LNCAP (cell line): ENCODE data around the gene ZNF225.

Experiments
- TF ChIP-seq, protein P1 (sequence below): fragments of 450-650 bp; IDR thresholded peaks from 2 replicates; pipeline ENCODE4 v1.5.1; 2017; ENCODE audit warnings: mild to moderate bottlenecking

The ZNF225 gene

GRCh38 chr19:44141191-44142058, 28.2 kb downstream of the ZNF225 start, which contains the start of gene ZNF234:
ZNF234 (plus strand) TSS chr19:44141554; CDS start chr19:44144633, 3,079 bp downstream.
- TF ChIP-seq, protein P1, sequence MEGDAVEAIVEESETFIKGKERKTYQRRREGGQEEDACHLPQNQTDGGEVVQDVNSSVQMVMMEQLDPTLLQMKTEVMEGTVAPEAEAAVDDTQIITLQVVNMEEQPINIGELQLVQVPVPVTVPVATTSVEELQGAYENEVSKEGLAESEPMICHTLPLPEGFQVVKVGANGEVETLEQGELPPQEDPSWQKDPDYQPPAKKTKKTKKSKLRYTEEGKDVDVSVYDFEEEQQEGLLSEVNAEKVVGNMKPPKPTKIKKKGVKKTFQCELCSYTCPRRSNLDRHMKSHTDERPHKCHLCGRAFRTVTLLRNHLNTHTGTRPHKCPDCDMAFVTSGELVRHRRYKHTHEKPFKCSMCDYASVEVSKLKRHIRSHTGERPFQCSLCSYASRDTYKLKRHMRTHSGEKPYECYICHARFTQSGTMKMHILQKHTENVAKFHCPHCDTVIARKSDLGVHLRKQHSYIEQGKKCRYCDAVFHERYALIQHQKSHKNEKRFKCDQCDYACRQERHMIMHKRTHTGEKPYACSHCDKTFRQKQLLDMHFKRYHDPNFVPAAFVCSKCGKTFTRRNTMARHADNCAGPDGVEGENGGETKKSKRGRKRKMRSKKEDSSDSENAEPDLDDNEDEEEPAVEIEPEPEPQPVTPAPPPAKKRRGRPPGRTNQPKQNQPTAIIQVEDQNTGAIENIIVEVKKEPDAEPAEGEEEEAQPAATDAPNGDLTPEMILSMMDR = no peak

- TF ChIP-seq, protein P1 = no peak
These were observed 28.8 kb downstream of the ZNF225 start for GRCh38 chr19:44142059-44142433.

GRCh38 chr19:44149776-44150175, 36.6 kb downstream of the ZNF225 start:
- TF ChIP-seq, protein P1 = no peak

DNA sequence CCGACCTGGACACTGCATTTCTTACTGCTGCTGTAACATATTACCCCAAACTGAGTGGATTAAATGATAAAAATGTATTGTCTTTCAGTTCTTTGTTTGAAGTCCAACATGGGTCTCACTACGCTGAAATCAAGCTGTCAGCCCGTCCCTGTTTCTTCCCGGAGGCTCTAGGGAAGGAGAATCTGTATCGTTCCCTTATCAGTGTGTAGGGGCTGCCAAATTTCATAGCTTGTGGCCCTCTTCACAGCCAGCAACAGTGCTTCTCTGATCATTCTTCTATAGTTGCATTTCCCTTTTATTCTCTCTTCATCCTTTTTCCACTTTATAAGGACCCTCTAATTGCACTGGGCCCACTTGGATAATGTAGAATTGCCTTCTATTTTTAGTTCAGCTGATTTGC, 38.3 kb downstream of the ZNF225 start:
- TF ChIP-seq, protein P1 = no peak

DNA sequence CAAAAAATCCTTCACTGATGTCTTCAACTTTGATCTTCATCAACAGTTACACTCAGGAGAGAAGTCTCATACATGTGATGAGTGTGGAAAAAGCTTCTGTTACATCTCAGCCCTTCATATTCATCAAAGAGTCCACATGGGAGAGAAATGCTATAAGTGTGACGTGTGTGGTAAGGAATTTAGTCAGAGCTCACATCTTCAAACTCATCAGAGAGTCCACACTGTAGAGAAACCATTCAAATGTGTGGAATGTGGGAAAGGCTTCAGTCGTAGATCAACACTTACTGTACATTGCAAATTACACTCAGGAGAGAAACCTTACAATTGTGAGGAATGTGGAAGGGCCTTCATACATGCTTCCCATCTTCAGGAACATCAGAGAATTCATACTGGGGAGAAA, 43.3 kb downstream of the ZNF225 start:
- TF ChIP-seq, protein P1 = no peak

DNA sequence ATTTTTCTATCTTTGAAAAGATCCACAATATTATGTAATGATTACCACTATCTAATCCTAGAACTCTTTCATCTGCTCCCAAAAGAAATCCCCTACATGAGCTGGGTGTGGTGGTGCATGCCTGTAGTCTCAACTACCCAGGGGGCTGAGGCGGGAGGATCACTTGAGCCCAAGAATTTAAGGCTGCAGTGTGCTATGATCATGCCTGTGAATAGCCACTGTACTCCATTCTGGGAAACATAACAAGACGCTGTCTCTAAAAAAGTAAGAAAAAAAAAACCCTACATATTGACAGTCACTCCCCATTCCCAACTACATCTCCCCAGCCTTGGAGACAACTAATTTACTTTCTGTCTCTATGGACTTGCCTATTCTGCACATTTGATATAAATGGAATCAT, 50.6 kb downstream of the ZNF225 start:
- TF ChIP-seq, protein P1 = no peak

DNA sequence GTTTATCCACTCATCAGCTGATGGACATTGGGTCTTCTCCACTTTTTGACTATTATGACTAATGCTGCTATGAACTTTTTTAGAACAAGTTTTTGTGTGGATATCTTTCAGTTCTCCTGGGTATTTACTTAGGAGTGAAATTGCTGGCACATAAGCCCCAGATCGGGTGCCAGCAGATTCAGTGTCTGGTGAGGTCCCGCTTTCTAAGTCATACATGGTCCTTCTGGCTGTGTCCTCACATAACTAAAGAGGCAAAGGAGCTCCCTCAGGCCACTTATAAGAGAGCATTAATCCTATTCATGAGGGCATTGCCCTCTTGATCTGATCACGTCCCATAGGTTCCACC, 51.1 kb downstream of the ZNF225 start:
- TF ChIP-seq, protein P1 = no peak
